Vagina (tissue), 2 donors: Measurements from ENCODE around the gene C11orf68.

Experiments
- POLR2A ChIP-seq, 2 donors: fragments of 450-650 bp; IDR thresholded peaks; one replicate each; pipeline ENCODE4 v1.6.1; 2017; ENCODE audit warnings: antibody characterized with exemption in 2 of 2, mild to moderate bottlenecking in 2 of 2, moderate library complexity in 2 of 2
- POLR2AphosphoS5 ChIP-seq, 2 donors: sonication (generic); formaldehyde crosslinking; IDR thresholded peaks; one replicate each; pipeline ENCODE4 v1.9.0; 2017; ENCODE audit warnings: antibody characterized with exemption in 2 of 2, mild to moderate bottlenecking in 2 of 2, low read depth in 1 of 2; ENCODE audit not compliant: insufficient read depth in 1 of 2
- TF ChIP-seq, protein P1 (sequence below), 3 experiments: fragments of 450-650 bp in 2 of 3; fragments of 200-600 bp in 1 of 3; sonication (generic) in 1 of 3; IDR thresholded peaks; one replicate each; pipeline ENCODE4 v1.5.1; 2017 to 2019; ENCODE audit warnings: antibody characterized with exemption in 3 of 3, mild to moderate bottlenecking in 2 of 3, moderate library complexity in 2 of 3

- TF ChIP-seq, protein P1, sequence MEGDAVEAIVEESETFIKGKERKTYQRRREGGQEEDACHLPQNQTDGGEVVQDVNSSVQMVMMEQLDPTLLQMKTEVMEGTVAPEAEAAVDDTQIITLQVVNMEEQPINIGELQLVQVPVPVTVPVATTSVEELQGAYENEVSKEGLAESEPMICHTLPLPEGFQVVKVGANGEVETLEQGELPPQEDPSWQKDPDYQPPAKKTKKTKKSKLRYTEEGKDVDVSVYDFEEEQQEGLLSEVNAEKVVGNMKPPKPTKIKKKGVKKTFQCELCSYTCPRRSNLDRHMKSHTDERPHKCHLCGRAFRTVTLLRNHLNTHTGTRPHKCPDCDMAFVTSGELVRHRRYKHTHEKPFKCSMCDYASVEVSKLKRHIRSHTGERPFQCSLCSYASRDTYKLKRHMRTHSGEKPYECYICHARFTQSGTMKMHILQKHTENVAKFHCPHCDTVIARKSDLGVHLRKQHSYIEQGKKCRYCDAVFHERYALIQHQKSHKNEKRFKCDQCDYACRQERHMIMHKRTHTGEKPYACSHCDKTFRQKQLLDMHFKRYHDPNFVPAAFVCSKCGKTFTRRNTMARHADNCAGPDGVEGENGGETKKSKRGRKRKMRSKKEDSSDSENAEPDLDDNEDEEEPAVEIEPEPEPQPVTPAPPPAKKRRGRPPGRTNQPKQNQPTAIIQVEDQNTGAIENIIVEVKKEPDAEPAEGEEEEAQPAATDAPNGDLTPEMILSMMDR (IDR thresholded peaks at IDR 0.05) = no peak
- no peak for TF ChIP-seq POLR2A (IDR thresholded peaks at IDR 0.05)
- no peak for TF ChIP-seq POLR2AphosphoS5 (IDR thresholded peaks at IDR 0.05; ENCODE audit: insufficient read depth in 1 of 2, low read depth in 1 of 2)
These were observed 13.1 kb upstream of the C11orf68 start for GRCh38 chr11:65931773-65932557.
